HL-60/S4 treated with phorbol 12-myristate 13-acetate at 8.2 ng/mL for 4 days and 3 days (cell line): ENCODE results near the gene ABHD17C.
"Not testable (repeated sequence)": the region's sequence is repeated elsewhere in the genome, so short reads cannot be mapped to it uniquely, and the experiment has no call there.

Source experiments
- in situ Hi-C: fragments of 300-500 bp; cut with MboI; formaldehyde crosslinking; loops from 2 replicates; pipeline ENCODE4 v1.15.0; 2022; ENCODE audit warnings: low sequenced_read_pairs

Gene ABHD17C

DNA sequence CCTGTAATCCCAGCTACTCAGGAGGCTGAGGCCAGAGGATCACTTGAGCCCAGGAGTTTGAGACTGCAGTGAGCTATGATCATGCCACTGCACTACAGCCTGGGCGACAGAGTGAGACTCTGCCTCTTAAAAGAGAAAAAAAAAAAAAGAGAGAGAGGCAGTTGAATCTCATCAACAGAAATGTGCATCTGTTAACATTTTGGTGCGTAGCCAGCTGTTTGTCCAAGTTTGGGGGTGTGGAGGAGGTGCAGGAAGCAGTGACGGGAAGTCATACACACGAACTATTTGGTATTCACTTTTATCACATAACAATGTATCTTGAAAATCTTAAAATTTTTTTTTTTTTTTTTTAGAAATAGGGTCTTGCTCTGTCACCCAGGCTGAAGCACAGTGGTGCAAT, 65.8 kb downstream of the ABHD17C start:
- in situ Hi-C loops: no loop called here

DNA sequence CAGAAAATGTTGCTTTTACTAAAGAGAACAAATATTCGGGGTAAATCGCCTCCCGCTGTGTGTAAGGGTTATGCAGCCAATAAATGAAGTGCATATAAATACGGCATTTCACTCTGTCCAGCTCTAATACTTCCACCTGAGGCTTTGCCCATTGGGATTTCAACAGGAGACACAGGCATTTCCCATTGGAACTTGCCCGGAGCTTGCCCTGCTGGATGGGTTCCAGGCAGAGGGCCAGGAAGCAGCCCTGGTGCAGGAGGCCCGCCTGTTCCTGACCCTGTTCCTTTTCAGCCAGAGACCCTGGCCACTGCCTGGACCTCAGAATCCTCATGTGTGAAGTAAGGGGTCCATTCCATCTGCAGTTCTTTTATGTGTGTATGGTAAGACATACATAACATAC, 66.6 kb downstream of the ABHD17C start:
- in situ Hi-C loops: no loop called here

DNA sequence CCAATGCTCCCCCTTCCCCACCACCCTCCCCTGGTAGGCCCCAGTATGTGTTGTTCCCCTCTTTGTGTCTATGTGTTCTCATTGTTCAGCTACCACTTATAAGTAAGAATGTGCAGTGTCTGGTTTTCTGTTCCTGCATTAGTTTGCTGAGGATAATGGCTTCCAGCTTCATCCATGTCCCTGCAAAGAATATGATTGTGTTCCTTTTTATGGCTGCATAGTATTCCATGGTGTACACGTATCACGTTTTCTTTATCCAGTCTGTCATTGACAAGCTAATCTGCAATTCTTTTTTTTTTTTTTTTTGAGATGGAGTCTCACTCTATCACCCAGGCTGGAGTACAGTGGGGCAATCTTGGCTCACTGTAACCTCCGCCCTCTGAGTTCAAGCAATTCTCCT, 68.1 kb downstream of the ABHD17C start:
- in situ Hi-C loops: not testable (repeated sequence)

DNA sequence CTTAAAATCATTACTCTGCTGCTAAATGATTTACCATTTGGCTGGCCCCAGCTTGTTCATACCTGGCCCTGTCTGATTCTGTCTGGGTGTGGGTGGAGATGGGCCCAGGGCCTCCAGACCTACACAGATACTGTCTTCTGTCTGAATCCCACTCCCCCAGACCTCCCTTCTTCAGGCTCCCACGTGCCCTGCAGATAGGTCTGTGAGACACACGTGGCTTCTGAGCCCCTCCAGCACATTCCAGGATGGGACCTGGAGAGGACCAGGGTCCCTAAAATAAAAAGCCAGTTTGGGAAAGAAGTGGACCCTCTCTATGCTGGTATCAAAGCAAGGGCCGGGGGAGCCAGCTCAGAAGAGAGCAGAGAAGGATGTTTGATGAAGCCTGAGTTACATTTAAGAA, 69.4 kb downstream of the ABHD17C start:
- in situ Hi-C loops: no loop called here

DNA sequence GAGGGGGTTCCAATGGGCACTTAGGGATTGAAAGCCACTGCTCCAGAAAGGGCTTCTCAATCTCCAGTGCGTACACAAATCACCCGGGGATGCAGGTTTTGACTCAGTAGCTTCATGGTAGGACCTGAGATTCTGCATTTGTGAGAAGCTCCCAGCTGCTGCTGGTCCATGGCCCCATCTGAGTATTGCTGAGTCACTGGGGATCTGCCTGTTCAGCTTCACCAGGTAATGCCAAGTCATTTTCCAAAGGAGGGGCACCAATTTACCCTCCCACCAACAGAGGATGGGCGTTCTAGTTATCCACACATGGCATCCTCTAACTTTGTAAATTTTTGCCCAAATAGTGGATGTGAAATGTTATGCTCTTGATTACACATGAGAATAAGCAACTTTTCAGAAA, 71.2 kb downstream of the ABHD17C start:
- in situ Hi-C loops: no loop called here

DNA sequence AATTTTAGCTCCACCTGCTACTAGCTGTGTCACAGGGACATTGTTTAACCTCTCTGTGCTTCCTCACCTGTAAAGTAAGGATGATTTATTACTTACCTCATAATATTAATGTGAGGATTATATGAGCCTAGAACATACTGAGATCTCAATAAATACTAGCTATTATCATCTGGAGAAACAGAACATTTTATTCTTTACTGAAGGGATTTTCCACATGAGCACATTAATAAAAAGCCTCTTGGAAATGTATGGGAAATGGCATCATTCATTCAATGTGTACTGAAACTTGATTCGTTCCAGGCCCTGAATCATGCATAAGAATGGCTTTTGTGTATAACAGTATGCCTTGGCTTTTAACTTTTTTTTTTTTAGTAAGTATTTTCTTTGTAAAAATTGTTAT, 73.0 kb downstream of the ABHD17C start:
- in situ Hi-C loops: no loop called here

DNA sequence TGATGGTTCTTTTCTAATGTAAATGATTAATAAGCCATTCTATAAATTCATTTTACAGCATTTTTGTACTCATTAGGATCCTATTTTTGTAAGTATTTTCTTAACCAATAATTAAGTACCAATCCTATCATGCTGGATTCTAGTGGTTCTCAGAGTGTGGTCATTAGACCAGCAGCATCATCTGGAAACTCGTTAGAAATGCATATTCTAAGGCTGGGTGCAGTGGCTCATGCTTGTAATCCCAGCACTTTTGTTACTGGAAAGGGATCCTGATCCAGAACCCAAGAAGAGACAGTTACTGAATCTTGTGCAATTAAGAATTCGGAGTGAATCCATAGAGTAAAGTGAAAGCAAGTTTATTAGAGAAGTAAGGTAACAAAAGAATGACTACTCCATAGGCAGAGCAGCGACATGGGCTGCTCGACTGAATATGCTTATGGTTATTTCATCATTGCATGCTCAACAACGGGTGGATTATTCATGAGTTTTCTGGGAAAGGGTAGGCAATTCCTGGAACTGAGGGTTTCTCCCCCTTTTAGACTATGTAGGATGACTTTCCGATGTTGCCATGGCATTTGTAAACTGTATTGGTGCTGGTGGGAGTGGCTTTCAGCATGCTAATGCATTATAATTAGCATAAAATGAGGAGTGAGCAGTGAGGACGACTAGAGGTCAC, 74.2 kb downstream of the ABHD17C start:
- in situ Hi-C loops: no loop called here

DNA sequence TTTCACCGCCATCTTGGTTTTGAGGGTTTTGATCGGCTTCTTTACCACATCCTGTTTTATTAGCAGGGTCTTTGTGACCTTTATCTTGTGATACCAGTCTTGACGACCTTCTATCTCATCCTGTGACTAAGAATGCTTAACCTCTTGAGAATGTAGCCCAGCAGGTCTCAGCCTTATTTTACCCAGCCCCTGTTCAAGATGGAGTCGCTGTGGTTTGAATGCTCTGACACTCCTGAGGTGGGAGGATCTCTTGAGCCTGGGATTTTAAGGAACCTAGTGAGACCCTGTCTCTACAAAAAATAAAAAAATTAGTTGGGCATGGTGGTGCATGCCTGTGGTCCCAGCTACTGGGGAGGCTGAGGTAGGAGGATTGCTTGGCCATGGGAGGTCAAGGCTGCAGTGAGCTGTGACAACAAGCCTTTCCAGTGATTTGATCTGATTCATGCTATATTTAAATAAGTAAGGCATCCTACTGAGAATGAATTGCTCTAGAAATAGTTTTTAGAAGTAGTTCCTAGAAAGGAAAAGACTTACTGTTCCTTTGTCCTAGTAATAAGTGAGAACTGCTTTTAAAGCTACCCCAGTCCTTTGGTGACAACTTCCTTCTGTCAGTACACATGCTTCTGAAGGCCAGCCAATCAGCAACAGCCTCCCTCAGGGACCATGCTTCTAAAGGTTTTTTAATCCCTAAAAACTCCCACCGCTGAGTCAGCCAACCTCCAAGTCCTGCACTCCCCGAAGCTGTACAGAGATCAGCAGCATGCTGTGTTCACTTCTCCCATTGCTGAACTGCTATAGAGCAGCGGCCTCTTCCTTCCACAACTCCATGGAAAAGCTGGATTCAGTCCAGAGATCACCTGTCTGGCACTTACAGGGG, 75.0 kb downstream of the ABHD17C start:
- in situ Hi-C loops: no loop called here

DNA sequence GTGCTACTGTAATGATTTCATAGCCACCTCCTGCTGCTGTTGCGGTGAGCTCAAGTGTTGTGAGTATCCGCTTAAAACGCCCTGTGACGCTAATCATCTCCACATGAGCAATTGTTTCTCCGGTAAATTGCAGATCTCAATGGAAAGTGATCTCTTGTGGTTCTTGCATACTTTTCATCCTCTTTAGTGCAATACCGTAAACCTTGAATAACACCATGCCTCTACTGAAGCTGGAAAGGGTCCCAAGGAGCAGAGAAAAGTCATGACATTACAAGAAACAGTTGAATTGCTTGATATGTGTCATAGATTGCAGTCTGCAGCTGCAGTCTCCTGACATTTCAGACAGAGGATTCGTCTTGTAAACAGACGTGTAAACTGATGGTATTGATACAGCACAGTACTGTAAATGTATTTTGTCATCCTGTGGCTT, 78.0 kb downstream of the ABHD17C start:
- in situ Hi-C loops: no loop called here

DNA sequence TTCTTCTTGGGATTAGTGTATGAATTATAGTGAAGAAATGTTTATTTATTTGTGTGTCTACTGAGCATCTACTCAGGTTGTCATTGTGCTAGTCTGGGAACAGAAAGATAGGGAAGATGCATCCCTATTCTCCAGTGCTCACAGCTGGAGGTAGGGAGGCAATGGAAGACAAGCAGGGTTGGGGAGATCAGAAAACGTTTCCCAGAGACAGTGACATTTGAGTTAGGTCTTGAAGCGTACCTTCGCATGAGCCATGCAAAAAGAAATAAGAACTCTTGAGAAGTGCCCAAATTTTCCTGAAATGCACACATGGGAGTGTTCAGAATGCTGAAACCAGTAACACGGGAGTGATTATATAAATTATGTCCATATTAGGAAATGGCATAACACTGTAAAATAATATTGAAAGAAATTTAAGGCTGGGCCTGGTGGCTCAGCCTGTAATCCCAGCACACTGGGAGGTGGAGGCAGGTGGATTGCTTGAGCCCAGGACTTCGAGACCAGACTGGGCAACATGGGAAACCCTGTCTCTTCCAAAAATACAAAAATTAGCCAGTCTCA, 78.8 kb downstream of the ABHD17C start:
- in situ Hi-C loops: no loop called here

DNA sequence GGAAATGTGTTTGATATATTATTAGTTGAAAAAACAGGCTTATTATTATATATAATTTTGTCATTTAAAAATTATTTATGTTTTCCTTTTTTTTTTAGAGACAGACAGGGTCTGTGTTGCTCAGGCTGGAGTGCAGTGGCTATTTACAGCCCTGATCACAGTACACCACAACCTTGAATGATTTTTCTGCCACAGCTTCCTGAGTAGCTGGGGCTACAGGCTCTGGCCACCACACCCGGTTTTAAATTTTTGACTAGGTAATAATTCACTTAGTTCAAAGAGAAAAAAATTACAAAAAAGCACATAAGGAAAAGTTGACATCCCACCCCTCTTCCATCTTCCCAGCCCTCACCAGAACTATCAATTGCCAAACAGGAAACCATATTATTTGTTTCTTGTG, 79.4 kb downstream of the ABHD17C start:
- in situ Hi-C loops: no loop called here

DNA sequence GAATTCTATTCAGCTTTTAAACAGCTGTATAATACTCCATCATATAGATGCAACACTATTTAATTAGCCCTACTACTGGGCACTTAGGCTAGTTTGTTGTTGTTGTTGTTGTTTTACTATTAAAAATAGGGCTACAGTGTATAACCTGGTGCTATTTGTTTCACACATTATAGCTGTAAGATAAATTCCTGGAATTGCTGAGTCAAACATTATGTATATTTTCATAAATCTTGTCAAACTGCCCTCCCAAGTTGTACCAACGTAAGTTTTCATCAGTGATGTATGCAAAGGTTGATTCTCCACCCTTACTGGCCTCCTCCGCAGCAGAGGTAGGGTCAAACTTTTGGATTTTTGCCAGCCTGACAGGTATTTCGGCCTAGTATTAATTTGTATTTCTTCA, 80.2 kb downstream of the ABHD17C start:
- in situ Hi-C loops: no loop called here

DNA sequence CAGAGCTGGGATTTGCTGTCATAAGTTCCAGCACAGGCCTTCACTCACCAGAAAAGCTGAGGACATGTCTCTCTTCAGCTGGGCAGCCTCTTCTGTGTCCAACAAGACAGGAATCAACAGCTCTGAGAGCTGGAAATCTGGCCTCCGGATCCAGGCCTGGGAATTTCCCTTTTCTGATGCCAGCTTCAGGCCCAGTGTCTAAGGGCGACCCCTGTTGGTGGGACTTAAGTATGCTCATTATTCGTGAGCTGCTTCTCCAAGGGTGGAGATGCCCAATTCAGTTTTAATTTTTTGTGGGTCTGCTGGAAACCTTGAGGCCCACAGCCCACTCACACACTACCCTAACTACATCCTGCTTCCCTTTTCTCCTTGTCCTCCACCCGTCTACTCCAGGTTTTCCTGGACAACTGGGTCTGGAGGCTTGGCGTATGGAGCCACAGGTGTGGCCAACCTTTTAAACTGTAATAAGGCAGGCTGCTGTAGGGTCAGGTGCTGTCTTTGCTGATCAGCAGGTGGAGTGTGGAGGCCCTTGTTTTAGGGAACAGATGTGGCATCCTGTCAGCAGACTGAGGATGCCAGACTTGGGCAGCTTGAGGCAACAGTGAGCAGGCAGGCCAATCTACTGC, 81.4 kb downstream of the ABHD17C start:
- in situ Hi-C loops: no loop called here

DNA sequence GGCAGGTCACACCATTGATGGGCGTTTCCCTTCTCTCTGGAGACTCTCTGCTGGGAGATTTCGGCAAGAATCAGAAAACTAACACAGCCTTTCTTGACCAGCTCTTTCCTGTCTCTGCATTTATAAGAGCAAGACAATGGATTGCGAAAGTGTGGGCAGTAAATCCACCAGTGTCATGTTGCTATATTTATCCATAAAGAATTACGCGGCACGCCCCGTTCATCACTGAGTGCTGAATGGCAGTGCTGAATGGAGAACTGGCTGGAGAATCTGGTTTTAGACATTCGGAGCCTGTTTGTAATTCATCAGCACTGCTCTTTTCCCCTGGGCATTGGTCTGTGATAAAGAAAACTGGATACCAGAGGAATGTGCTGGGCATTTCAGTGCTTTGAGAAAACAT, 82.0 kb downstream of the ABHD17C start:
- in situ Hi-C loops: no loop called here

DNA sequence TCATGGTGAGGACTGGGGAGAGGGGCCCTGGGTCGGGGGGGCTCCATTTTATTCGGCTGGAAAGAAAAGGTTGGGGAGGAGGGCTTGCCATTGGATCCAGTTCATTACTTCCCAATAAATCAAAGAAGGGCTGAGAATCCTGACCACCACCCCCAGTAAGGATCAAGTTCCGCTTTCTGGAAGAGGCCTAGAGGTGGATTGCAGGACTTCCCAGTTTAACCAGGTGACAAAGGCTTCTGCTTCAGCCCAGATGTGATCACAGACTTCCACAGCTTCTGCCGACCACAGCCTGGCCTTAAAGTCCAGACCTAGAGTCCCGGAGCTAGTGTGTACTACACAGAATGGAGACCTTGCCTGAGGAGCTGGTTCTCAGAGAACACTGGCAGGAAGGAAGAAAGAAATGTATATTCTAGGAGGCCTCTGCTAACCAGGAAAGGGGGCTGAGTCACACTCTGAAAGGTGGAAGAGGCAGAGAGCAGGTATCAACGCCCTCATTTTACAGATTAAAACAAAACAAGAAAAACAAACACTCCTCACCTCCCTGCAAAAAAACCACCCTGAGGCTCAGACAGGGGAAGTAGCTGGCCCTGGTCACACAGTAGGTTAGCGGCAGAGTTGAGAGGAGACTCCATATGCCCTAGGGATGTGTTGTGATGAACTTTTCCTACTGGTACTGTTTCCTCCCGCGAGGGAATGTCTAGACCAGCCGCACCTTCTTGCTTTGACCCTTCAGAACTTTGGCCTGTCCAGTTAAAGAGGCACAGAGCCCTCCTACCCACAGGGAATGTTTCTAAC, 82.9 kb downstream of the ABHD17C start:
- in situ Hi-C loops: no loop called here

DNA sequence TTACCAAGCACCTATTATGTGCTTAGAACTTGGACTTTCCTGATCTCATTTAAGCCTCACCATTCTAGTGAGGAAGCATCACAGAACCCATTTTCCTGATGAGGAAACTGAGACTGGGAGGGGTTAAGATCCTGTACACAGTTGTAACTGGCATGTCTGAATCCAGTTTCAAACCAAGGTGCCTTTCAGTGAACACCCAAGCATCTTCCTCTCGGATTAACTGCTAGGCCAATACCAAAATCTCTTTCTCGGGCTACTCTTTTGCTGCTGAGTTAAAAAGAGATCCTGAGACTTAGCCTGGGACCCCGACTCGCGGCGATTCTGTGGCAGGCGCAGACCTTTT, 83.5 kb downstream of the ABHD17C start:
- in situ Hi-C loops: no loop called here

DNA sequence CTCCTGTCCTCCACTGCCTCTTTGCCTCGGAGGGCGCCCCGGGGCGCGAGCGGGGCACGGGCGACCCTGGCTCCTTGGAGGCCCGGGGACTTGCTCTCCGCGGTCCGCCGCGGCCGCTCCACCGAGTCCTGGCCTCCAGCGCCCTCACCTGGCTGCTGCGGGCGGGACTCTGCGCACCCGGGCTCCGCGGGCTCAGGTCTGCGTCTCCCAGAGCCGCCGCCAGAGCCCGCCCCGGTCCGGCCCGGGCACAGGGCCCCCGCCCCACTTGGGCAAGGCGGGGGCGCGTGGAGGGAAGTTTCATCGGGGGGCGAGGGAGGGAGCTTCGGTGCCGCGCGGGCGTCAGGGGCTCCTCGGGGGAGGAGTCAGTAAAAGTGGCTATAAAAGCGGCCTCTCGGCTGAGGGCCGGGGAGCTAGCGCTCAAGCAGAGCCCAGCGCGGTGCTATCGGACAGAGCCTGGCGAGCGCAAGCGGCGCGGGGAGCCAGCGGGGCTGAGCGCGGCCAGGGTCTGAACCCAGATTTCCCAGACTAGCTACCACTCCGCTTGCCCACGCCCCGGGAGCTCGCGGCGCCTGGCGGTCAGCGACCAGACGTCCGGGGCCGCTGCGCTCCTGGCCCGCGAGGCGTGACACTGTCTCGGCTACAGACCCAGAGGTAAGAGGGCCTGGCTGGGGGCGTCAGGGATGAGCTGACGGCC, 84.0 kb downstream of the ABHD17C start, which contains the start of gene CEMIP:
Gene CEMIP, plus strand, starts transcription at position 407 of the 694 bp plus-strand sequence. CDS start 94,510 bp downstream, outside the sequence.
- in situ Hi-C loops: no loop called here

DNA sequence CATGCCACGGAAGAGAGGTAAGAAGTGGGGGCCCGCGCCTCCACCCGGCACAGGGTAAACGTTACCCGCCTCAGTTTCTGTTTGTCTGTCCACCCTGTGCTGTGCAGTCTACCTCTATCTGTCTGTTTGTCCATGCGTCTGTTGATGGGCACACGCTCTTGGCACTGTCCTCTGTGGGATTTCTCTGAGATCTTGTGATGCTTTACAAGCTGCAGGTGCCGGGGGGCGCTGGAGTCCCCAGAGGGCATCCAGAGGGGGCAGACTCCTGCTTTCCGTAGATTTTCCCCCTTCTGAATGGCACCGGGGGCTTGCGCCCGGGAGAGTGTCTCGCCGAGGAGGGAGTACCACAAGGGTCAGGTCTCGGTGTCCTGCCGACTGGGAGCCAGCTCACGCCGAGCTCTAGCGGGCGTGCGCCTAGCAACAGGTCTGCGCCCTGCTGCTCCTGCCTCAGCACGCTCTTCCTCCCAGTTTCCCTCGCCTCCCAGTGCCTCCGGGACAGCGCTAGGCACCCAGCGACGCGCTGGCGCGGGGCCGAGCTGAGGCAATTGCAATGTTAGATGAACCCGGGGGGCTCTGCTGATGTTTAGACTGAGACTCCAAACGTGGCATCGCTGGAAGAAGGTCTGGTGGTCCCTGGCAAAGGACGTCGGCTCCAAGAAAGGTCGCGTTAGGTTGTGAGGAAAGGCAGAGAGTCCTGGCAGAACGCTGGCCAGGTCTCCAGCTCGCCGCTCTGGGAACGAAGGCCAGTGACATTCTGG, 84.7 kb downstream of the ABHD17C start:
- in situ Hi-C loops: no loop called here

DNA sequence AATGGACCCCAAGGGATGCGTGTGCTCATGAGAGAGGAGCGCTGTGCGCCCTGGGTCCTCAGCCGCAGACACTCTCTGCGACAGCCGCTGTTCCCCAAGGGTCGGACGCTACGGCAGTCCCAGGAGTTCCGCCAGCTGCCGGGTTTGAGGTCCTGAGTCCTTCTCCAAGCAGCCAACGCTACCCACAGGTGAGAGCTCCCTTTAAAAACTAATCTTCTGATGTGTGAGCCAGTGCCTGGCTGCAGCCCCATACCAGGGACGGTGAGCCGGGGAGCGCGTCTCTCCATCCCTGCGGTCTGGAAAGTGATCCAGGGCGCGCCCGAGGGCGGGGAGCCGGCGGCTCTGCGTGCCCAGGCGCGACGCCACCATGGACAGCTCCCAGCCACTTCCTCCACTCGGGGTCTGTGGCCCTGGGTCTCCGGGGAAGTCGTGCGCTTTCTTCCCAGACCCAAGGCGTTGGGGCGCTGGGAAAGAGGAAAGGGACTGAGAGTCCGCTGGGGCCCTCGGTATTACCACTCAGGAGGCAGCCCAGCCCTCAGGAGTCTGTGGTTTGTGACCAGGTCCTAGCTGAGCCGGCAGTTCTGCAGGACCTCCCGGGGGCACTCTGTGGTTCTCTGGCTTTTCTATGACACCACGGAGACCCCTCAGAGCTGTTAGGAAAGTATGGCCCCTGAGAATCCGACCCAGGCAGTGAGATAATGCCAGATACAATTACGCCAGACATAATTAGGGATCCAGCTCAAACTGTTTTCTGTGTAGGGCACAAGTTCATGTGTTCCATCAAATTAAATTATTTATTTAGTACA, 85.5 kb downstream of the ABHD17C start:
- in situ Hi-C loops: no loop called here
